OCI-M1 (cell line): ENCODE data around the gene CYP2W1.
"Not testable (repeated sequence)": the region's sequence is repeated elsewhere in the genome, so short reads cannot be mapped to it uniquely, and the experiment has no call there.

ENCODE experiments used
- DNase-seq: peaks from one replicate; lab custom pipeline; 2025; lab: John Stamatoyannopoulos, UW

Gene CYP2W1

DNA sequence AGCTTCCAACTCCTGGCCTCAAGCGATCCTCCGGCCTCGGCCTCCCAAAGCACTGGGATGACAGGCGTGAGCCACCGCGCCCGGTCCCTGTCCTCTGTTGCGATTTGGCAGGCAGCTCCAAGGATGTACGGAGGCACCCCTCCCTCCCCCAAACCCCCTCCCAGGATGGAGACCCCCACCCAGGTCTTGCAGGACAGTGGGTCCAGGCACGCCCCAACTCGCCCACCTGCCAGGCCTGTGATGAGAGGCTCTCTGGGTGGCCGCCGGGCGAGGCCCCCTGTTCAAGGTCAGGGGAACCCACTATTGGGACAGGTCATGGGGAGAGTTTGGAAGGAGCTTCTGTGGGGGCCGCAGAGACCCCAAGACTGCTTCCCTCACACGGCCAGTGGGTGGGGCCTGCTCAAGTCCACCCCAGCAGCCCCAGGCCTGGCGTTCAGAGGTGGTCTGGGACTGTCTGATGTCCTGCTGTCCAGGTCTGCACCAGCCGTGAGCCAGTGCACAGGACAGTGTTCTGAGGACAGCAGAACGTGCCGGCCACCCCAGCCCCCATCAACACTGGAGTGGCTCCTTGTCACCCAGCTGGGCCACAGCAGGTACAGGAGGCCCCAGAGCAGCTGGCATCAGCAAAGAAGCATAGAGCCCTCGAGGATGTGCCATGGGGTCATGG lies 31.0 kb upstream of the CYP2W1 start:
- DNase-seq, result no peak

DNA sequence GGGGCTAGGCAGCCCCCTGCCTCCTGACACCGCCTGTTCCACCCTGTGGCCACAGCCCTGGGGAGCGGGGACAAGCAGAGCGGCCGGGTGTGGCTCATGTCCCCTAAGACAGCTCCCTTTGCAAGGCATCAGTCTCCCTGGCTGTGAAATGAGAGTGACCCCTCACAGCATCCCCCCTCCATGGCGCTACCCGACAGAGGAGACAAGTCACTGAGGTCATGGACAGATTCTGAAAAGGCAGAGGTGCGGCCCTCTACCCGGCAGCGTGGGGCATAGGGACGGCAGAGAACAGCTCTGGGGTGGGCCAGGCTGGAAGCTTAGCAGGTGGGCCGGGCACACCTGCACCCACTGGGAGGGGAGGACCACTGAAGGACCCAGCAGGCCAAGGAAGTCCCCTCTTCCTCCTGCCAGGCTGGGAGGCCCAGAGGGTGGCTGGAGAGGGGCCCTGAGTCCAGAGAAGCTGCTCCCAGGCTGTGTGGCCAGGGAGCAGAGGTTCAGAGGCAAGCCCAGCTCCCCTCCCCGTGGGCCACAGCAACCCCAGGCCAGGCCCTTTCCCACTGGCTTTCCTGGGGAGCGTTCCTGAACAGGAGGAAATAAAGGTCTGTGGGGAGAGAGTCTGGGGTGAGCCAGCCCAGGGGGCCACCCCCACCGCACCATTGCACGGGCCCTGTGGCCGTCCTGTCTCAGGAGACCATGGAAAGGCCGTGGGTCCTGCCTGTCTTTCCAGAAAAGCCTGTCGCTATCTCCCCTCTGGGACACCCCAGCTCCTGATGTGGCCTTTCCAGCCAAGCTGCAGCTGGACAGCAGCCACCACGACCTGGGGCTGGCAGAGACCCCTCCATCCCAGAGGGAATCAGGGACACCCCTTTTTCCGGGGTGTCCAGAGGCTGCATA lies 30.2 kb upstream of the CYP2W1 start:
- no peak for DNase-seq

DNA sequence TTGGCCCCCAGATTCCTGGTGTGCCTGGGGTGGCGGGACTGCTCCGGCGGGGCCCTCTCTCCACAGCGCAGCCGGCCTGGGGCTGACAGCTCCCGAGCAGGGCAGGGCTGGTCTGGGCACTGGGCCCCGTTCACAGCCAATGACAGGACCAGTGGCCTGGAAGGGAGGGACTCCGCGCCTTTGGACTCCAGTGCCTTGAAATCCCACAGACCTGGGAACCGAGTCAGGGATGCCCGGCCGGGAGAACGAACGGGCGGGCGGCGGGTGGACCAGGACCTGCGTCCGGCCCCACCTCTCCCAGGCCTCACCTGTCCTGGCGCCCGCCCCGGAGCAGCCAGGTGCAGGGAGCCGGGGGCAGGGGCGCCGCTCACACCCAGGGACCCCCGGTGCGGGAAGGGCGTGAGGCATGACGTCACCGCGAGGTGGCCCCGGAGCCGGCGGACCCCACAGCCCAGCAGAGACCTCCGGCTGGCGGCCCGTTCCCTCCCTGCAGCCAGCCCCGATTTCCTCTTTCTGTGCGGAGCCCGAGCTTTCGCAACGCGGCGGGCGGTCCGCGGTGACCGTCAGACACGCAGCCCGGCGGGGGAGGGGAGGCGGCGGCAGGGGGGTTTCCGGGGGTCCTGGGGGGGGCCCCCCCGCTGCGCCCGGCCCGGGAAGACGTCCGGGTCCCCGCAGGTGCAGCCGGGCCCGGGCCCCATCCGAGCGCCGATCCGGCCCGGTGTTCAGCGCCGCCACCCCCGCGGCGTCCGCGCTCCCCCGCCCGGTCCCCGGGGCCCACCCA lies 29.2 kb upstream of the CYP2W1 start:
- DNase-seq, result peak; percentile 36

DNA sequence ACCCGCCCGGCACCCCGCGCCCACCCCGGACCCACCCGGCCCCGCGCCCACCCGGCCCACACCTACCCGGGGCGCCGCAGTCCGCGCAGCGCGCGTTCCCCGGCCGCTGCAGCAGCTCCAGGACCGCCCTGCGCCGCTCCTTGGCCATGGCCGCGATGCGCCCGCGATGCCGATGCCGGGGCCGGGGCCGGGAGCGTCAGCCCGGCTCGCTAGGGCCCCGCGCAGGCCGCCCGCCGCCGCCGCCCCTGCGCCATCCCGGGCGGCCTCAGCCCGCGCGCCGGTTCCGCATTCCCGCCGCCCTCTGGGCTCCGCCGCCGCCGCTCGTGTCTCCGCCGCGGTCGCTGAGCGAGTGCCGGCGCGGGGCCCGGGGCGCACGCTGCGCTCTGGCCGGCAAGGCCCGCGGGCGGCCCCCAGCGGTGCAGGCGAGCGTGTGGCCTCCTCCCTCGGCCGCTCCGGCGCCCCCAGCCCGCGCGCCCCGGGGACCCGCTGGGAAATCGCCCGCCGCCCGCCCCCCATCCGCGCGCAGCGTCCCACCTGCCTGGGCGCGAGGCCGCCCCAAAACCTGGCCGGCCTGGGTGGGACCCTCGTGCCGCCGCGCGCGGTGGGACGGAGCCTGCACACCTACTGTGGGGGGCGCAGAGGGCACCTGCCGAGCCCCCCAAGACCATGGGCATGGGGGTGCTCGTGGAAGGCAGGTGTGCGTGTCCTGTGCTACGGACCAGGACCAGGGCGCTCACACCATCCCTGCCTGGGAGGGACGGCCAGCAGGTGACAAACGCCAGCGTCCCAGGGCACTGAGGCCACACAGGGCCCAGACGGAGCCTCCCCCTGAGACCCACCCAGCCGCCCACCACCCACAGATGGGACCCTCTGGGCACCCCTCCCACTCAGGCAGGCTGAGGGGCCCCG lies 28.4 kb upstream of the CYP2W1 start, which contains the start of gene ADAP1:
TSS of gene ADAP1 (minus strand) at position 351 of the 909 bp plus-strand sequence. CDS start at position 148, 203 bp downstream.
- peak; percentile 56 for DNase-seq

DNA sequence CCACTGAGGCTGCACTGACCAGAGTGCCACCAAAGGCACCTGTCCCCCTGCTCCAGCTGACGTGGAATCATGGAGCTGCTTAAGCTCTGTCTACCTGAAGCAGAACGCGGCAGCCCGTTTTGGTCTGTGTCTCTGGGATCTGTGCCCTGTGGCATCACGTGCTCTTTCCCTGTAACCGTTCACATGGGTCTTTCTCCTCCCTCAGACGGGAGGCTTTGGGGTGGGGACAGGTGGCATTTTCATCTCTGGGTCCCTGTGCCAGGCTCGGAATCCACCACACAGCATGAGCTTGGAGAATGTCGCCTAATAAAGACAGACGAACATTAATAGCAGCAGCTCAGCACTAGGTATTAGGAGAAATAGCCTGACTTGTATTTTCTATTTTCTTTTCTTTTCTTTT lies 26.9 kb upstream of the CYP2W1 start:
- no peak for DNase-seq

DNA sequence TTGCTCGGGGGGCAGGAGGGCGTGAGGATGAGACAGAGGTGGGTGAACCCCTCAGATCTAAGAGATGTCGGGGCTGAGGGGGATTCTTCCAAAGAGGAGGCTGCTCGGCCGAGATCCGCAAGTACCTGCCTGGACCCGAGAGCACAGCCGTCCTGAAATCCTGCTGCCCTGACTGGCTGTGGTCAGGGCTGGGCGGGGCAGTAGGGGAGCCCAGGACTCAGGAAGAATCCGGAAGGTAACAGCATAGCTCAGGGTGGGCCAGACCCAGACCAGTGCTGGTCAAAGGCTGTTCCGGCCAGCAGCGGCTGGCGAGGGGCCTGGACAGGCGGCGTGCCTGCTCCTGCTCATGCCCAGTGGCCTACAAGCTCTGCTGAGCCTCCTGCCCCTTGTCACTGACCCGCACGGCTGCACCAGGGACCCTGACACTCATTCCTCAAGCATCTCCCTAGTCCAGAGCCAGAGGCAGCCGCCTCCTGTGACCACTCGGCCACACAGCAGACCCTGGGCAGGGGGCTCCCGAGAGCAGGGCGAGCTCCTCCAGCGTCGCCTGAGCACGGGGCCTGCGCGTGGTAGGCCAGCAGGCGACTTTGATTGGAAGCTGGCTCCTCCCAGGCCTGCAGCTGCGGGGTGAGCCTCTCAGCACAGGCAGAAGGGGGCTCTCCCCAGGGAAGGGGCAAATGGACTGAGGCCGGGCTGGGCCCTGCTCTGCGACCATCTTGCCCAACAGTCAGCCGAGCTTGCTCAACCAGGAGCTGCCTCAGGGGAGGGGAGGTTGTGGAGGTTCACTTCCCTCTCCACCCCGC lies 25.4 kb upstream of the CYP2W1 start:
- DNase-seq, result peak; percentile 8

DNA sequence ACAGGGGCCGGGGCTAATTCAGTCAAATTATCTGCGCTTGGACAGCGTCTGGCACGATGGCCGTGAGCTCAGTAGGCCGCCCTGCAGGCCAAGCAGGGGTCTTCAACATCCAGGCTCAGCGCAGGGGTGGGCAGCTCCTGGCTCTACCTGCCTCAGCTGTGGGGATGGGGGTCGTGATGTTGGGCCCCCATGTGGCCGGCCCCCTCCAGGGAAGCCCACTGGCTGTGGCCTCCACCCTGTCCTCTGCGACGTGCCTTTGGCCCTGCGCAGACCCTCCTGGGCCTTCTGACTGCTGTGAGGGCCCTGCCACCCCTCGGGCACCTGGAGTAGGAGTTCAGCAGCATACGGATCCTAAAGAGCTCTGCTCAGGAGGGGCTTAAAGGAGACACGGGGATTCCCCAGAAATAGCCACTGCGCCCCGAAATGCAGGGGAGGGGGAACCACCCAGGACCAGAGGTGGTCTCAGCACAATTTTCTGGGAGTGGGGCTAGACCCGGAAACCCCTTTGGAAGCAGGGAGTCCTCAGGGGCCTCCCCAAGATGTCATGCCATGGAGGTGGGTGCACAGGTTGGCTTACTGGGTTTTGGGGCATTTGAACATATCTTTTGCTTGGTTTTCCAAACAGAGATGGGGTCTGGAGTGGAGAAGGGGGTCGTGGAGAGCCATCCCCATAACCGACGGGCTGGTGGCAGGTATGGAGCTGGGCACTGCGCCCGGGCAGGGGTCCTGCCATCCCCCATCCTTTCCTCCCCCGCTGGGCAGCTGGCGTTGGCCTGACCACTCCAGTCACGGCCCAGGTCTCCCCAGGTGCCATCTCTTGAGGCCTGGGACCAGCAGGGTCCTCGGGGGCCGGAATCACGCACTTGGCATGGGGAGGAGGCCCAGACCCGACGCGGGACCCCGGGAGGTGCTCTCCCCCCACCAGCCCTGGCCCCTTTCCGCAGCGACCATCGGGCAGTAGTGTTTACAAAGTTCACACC lies 24.5 kb upstream of the CYP2W1 start:
- DNase-seq, result no peak

DNA sequence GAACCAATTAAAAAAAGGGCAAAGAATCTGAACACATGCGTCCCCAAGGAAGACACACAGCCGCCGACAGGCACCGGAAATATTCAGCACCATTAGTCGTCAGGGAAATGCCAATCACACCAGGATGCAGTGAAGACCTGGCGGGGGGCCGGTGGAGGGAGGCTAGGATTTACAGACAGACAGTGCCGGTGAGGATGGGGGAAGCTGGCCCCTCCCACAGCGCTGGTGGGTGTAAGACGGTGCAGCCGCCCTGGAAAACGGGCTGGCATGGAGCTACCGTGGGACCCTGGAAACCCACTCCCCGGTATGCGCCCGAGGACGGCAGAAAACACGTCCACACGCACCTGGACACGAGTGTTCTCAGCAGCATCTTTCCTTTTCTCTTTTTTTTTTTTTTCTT lies 23.7 kb upstream of the CYP2W1 start:
- DNase-seq, result no peak

DNA sequence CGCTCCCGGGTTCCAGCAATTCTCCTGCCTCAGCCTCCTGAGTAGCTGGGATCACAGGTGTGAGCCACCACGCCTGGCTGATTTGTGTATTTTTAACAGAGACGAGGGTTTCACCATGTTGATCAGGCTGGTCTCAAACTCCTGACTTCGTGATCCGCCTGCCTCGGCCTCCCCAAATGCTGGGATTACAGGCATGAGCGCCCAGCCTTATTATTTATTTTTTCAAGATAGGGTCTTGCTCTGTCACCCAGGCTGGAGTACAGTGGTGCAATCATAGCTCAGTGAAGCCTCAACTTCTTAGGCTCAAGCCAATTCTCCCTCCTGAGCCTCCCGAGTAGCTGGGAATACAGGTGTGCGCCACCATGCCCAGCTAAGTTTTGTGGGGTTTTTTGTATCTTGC lies 23.2 kb upstream of the CYP2W1 start:
- not testable (repeated sequence) for DNase-seq

DNA sequence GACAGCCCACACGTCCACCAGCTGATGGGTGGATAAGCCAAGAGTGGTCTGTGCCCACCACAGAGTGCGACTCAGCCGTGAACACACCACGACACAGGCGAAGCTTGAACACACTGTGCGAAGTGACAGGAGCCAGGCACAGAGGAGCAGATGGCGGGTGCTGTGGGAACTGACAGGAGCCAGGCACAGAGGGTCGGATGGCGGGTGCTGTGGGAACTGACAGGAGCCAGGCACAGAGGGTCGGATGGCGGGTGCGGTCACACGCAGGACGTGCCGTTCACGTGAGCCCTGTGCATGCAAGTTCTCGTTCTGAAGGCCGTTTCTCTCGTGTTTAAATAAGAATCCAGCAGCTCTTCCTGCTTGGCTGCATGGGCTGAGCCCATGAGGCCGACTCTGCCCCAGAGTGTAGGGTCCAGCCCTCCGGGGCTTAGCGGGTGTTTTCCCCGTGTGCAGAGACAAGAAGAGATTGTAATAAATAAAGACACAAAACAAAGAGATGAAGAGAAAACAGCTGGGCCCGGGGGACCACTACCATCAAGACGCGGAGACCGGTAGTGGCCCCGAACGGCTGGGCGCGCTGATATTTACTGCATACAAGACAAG lies 22.6 kb upstream of the CYP2W1 start:
- DNase-seq, result no peak

DNA sequence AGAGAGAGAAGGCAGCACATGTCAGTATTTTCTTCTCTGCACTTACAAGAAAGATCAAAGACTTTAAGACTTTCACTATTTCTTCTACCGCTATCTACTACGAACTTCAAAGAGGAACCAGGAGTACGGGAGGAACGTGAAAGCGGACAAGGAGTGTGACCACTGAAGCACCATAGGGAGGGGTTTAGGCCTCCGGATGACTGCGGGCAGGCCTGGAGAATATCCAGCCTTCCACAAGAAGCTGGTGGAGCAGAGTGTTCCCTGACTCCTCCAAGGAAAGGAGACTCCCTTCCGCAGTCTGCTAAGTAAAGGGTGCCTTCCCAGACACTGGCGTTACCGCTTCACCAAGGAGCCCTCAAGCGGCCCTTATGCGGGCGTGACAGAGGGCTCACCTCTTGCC lies 22.0 kb upstream of the CYP2W1 start:
- DNase-seq, result not testable (repeated sequence)

DNA sequence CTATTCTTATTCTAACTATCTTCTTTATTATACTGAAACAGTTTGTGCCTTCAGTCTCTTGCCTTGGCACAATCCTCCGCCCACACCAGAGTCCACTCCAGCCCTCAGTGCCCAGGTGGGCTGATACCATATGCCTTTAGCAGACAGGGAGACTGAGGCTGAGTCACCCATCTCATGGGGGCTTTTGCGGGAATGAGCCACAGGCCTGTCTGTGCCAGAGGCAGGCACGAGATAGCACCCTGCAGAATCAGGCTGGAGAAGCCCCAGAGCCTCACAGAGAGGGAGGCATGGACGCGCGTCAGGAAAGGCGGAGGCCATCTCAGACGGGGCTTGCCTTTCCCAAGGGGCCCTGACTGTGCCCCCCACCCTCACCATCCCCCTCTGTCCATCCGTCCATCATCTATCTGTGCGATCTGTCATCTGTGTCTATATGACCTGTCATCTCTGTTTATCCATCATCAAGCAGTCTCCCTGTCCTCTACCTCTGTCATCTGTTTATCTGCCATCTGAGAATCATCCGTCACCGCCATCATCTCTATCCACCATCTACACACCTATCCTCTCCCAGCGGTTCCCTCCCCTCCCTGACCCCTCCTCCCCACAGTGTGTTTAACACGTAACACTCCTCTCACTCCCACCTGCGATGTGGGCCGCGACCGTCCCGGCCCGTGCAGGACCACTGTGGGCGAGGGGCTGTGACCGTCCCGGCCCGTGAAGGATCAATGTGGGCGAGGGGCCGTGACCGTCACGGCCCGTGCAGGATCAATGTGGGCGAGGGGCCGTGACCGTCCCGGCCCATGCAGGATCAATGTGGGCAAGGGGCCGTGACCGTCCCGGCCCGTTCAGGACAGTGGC lies 21.2 kb upstream of the CYP2W1 start:
- no peak for DNase-seq

DNA sequence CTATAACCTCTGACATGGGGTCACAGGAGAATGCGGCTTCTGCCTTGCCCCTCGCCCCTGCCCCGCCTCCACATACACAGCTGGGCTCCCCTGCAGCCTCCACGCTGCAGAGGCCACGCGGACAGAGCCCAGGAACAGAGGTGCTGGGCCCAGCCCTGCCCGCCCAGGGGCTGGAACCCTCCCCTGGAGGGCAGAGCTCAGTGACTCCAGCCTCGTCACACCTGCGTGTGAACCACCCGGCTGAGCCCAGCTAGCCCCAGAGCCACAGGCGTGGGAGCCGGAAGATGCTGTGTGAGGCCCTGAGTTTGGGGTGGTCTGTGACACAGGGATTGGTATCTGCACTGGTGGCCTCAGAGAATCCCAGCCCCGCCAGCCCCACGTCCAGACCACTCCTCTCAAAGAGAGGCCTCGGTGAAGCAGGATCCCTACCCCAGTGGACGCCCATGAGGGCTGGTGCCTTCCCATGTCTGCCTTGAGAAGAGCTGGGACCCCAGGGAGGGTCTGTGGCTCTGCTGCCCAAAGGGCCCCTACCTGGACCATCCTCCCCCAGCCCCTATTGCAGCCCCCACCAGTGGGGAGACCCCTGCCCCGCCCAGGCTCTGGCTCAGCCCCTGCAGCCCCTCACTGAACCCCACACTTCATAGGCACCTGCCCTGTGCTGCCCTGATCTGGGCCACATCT lies 20.4 kb upstream of the CYP2W1 start:
- no peak for DNase-seq

DNA sequence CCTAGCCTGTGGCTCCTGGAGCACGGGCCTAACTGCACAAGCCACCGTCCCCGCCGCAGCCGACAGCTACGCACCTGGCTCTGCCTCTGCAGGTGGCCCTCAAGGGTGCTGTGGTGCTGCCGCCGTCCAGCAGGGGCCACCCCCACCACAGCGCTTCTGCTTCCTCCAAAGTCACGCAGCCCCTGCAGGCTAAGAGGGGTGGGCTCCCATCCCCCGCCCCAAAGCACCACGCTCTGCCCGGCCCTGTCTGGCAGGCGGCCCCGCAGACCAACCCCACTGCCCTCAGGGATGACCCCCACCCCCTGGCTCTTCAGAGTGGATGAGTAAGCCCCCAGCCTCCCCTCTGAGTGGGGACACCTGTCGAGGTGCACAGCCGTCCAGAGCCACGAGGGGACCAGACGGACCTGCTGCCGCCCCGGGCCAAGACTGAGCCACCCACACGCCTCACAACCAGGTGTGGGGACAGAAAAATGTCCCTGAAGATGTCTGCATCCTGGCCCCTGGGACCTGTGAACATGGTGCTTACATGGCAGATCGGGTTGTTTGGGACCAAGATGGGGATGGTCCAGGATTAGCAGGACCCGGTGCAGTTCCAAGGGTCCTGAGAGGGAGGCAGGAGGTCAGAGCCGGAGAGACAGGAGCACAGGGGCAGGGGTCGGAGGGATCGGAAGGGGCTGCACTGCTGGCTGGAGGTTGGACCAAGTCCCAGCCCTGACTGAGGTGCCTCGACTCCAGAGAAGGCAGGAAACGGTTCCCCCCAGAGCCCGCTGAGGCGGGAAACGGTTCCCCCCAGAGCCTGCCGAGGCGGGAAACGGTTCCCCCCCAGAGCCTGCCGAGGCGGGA lies 19.5 kb upstream of the CYP2W1 start:
- no peak for DNase-seq

DNA sequence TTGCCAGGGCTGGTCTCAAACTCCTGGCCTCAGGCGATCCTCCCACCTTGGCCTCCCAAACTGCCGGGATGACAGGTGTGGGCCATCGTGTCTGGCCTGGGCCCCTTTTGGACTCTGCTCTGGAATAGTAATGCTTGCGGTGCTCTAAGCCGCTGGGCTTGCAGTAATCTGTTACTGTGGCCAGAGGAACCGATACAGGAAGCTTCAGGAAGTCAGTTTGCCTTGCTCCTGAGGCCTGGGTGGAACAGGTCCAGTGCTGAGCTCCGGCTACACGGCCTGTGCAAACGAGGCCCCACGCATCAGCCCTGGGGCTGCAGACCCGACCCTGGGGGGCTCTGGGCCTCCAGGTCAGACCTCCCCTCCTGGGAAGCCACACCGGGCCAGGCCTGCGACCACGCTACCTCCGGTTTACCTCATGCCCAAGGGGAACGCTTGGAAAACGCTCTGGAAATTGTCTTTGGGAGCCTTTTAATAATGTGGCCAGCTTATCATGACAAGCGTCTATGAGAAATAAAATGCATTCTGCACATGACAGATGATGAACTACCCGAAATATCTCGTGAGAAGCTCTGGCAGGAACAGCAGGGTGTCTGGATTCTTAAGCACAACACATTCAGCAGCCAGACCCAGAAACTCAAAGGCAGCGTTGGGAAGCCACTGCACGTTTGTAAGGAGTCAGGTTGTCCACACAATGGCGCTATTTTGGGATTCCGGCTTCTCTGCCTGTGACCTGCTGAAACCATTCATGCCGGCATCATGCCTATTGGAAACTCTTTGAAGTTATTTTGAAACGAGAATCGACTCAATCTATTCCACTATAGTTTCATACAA lies 18.4 kb upstream of the CYP2W1 start:
- peak; percentile 1 for DNase-seq
